SK-N-SH (cell line): ENCODE measurements around the gene CMTM1.

Experiments
- CHD2 ChIP-seq: fragments of 150-350 bp; IDR thresholded peaks from 2 replicates; pipeline ENCODE4 v1.6.1; 2018; ENCODE audit warnings: low read length; ENCODE audit not compliant: partially characterized antibody
- EP300 ChIP-seq, 2 experiments: IDR thresholded peaks; 2 replicates each; pipeline versions ENCODE4 v1.4.0 to v1.6.1; 2012; ENCODE audit warnings: borderline replicate concordance in 1 of 2, low read depth in 1 of 2, low read length in 1 of 2
- FOXJ3 ChIP-seq: sonication (generic); formaldehyde crosslinking; IDR thresholded peaks from 2 replicates; pipeline ENCODE4 v1.5.1; 2020; ENCODE audit warnings: mild to moderate bottlenecking, missing genetic modification reagents
- GATA2 ChIP-seq: sonication (generic); formaldehyde crosslinking; IDR thresholded peaks from 2 replicates; pipeline ENCODE4 v1.5.0; 2020; ENCODE audit warnings: mild to moderate bottlenecking, missing genetic modification reagents
- JUND ChIP-seq: IDR thresholded peaks from 2 replicates; pipeline ENCODE4 v1.4.0; 2012
- POLR2AphosphoS5 ChIP-seq: IDR thresholded peaks from 2 replicates; pipeline ENCODE4 v1.6.1; 2012; ENCODE audit warnings: low read depth, low read length
- RAD21 ChIP-seq: IDR thresholded peaks from 2 replicates; pipeline ENCODE4 v1.6.1; 2012; ENCODE audit warnings: mild to moderate bottlenecking, low read length
- RCOR1 ChIP-seq: fragments of 150-350 bp; IDR thresholded peaks from 2 replicates; pipeline ENCODE4 v1.6.1; 2017; ENCODE audit warnings: antibody characterized with exemption, low read length
- TAF1 ChIP-seq: IDR thresholded peaks from 2 replicates; pipeline ENCODE4 v1.6.1; 2012; ENCODE audit warnings: low read depth, mild to moderate bottlenecking, low read length, moderate library complexity, borderline replicate concordance
- TCF12 ChIP-seq: IDR thresholded peaks from 2 replicates; pipeline ENCODE4 v1.4.0; 2012
- TF ChIP-seq, protein P1 (sequence below): fragments of 200-600 bp; sonication (generic); IDR thresholded peaks from 2 replicates; pipeline ENCODE4 v1.6.1; 2017; ENCODE audit warnings: antibody characterized with exemption, mild to moderate bottlenecking, moderate library complexity
- TF ChIP-seq, protein P2 (sequence below): IDR thresholded peaks from 2 replicates; pipeline ENCODE4 v1.4.0; 2012; ENCODE audit warnings: low read depth

DNA sequence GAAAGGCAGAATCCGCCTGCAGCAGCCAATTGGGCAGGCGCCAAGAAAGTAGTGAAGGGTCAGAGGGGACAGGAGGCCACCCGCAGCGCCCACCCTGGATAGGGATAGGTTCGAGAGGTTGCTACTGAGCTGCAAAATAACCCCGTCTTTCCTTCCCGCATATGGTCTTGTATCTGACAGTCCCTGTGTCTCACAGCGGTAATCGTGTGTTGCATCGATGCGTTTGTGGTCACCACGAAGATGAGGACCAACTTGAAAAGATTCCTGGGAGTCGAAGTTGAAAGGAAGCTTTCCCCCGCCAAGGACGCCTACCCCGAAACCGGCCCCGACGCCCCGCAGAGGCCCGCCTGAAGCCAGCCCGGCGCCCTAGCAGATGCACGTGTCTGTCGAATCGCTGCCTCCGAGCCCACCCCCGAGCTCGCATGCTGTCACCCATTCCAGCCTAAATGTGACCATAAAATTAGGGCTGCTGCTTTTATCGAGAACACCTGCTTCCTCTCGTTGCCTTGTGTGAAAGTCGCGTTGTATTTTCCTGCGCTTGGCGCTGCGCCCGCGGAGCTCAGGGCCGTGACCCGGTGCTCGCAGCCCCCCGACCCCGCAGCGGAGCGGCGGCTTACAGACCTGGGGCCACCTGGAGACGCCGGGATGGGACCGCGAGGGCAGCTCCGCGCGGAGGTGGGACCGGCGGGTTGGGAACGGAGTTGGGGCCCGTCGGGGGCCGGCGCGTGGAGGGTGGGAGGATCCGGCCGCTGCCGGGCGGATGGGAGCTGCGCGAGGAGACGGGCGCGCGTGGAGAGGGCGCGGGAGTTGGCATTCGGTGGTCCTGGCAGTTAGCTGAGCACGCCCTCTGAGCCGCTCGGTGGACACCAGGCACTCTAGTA is 12.7 kb downstream of the CMTM1 start, which contains the start of gene CMTM2:
- TF ChIP-seq CHD2 (no peak), EP300 (IDR thresholded peaks at IDR 0.05; ENCODE audit: borderline replicate concordance in 1 of 2, low read depth in 1 of 2, low read length in 1 of 2) (no peak), TCF12 (no peak), POLR2AphosphoS5 (no peak), RCOR1 (no peak), FOXJ3 (CRISPR knock-in tag) (no peak), RAD21 (no peak), GATA2 (CRISPR knock-in tag) (no peak), TAF1 (no peak), JUND (no peak)
- TF ChIP-seq, protein P1, sequence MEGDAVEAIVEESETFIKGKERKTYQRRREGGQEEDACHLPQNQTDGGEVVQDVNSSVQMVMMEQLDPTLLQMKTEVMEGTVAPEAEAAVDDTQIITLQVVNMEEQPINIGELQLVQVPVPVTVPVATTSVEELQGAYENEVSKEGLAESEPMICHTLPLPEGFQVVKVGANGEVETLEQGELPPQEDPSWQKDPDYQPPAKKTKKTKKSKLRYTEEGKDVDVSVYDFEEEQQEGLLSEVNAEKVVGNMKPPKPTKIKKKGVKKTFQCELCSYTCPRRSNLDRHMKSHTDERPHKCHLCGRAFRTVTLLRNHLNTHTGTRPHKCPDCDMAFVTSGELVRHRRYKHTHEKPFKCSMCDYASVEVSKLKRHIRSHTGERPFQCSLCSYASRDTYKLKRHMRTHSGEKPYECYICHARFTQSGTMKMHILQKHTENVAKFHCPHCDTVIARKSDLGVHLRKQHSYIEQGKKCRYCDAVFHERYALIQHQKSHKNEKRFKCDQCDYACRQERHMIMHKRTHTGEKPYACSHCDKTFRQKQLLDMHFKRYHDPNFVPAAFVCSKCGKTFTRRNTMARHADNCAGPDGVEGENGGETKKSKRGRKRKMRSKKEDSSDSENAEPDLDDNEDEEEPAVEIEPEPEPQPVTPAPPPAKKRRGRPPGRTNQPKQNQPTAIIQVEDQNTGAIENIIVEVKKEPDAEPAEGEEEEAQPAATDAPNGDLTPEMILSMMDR: no peak
- TF ChIP-seq, protein P2, sequence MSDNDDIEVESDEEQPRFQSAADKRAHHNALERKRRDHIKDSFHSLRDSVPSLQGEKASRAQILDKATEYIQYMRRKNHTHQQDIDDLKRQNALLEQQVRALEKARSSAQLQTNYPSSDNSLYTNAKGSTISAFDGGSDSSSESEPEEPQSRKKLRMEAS: no peak
